Mesodermal cell (in vitro differentiated cells): ENCODE data around the gene GPSM1.
A peak's percentile ranks its signal among the peaks of the same experiment; 100 is the strongest.

Experiments
- H3K27ac ChIP-seq: 2 replicates; pipeline ENCODE4 v1.7.0; 2013; ENCODE audit warnings: mild to moderate bottlenecking, low read depth, low read length, moderate library complexity; ENCODE audit not compliant: severe bottlenecking
- H3K36me3 ChIP-seq: 2 replicates; pipeline ENCODE4 v1.7.1; 2013; ENCODE audit warnings: mild to moderate bottlenecking, low read length, moderate library complexity; ENCODE audit not compliant: control insufficient read depth, insufficient read depth
- H3K4me1 ChIP-seq: one replicate; pipeline ENCODE4 v1.7.1; 2013; ENCODE audit warnings: mild to moderate bottlenecking, low read length; ENCODE audit not compliant: insufficient read depth, control insufficient read depth, poor library complexity, severe bottlenecking
- H3K4me3 ChIP-seq: 2 replicates; pipeline ENCODE4 v1.7.0; 2013; ENCODE audit warnings: low read length, control low read depth, mild to moderate bottlenecking; ENCODE audit not compliant: insufficient read depth, poor library complexity, severe bottlenecking; ENCODE audit errors: extremely low read depth
- H3K9me3 ChIP-seq: 2 replicates; pipeline ENCODE4 v1.7.1; 2013; ENCODE audit warnings: mild to moderate bottlenecking, low read length, moderate library complexity; ENCODE audit not compliant: control insufficient read depth
- WGBS, 2 experiments: methylation state at CpG; one replicate each; pipeline ENCODE4 v1.1.5; 2013; ENCODE audit warnings: missing lambda C conversion rate in 2 of 2; ENCODE audit not compliant: insufficient coverage in 2 of 2; 5-methylcytosine and 5-hydroxymethylcytosine counted together

GPSM1 gene

DNA sequence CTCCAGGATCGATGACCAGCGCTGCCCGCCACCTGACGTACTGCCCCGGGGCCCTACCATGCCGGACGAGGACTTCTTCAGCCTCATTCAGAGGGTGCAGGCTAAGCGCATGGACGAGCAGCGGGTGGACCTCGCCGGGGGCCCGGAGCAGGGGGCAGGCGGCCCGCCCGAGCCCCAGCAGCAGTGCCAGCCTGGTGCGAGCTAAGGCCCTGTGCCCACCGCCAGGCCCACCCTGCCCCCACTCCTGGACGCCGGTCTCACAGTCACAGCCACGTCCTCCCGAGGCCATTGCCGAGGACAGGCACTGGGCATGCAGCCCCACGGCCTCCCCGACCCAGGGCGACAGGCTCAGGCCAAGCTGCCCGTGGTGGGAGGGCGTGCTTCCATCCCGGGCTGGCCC is 30.7 kb downstream of the GPSM1 start:
- H3K27ac ChIP-seq, result no peak overlapping the region
- H3K4me3 ChIP-seq, result no peak overlapping the region
- WGBS, 2 experiments, result 94 to 96% methylated on average over 21 to 22 of the region's 29 CpGs
- H3K36me3 ChIP-seq, result peaks cover 19% of the 10 kb centered on the region
- peaks cover 21% of the 10 kb centered on the region for H3K4me1 ChIP-seq
- H3K9me3 ChIP-seq, result no peaks in the 10 kb centered on the region

GRCh38 chr9:136358888-136359287 is 31.5 kb downstream of the GPSM1 start:
- peaks cover 18% of the 10 kb centered on the region for H3K4me1 ChIP-seq
- peaks cover 19% of the 10 kb centered on the region for H3K36me3 ChIP-seq
- no peak overlapping the region for H3K4me3 ChIP-seq
- 83 to 100% methylated on average over 1 to 2 of the region's 2 CpGs for WGBS, 2 experiments
- no peak overlapping the region for H3K27ac ChIP-seq
- no peaks in the 10 kb centered on the region for H3K9me3 ChIP-seq

GRCh38 chr9:136359774-136360718 is 32.7 kb downstream of the GPSM1 start:
- Histone ChIP-seq H3K4me1 (peaks cover 11% of the 10 kb centered on the region), H3K4me3 (no peak overlapping the region), H3K9me3 (no peaks in the 10 kb centered on the region), H3K27ac (no peak overlapping the region), H3K36me3 (peaks cover 23% of the 10 kb centered on the region)
- WGBS, 2 experiments, result 92 to 93% methylated on average over 34 to 35 of the region's 38 CpGs

DNA sequence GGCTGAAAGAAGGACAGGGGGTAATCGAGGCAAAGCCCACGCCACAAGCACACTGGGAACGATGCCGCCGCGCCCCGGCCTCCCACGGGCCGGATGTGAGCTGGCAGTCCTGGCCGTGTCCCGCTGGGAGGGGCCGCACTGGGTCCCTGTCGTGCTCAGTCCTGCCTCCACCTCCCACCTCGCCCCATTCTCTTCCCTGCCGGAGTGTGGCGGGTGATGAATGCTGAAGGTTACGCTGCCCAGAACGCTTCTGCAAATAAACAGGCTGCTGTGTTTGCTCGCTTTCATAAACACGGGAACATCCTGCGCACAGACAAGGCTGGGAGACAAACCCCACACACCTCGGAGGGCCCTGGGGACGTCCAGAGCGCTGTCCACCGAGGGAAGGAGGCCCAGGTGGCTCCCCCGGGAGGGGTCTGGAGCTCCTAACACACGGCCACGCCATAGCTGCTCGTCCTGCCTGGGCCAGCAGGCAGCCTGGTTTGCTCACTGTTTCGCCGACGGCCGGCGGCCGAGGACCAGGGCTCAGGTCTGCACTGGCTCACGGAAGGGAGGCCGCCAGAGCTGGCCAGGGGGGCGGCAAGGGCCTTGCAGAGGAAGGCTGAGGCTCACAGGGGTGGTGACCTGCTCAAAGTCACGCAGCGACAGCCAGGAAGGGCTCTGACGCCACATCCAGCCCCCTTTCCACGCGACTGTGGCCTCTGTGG is 33.9 kb downstream of the GPSM1 start:
- 93 to 95% methylated on average over 40 to 42 of the region's 43 CpGs for WGBS, 2 experiments
- H3K4me3 ChIP-seq, result no peak overlapping the region
- peaks cover 3% of the 10 kb centered on the region for H3K4me1 ChIP-seq
- H3K9me3 ChIP-seq, result no peaks in the 10 kb centered on the region
- H3K36me3 ChIP-seq, result peaks cover 20% of the 10 kb centered on the region
- peak overlapping the region; percentile 58 for H3K27ac ChIP-seq

- Histone ChIP-seq H3K27ac (peak overlapping the region; percentile 58), H3K4me3 (no peak overlapping the region), H3K4me1 (peaks cover 2% of the 10 kb centered on the region), H3K9me3 (no peaks in the 10 kb centered on the region), H3K36me3 (peaks cover 17% of the 10 kb centered on the region)
- 90 to 92% methylated on average over 22 to 26 of the region's 26 CpGs for WGBS, 2 experiments
Observed at GRCh38 chr9:136361754-136362449, 34.6 kb downstream of the GPSM1 start.

DNA sequence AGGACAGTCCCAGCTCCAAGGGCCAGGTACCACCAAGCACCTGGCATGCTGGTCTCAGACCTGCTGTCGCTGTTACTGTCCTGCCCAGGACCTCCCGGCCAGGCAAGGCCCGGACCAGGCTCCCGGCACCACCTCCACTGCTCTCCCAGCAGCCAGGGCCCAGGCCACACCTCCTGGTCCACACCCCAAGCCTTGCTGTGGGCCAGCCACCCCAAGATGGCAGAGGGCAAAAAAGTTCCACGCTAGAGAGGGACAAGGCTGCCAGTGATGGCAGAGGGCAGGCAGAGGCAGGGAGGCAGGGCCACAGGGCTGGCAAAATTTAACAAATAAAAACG is 35.1 kb downstream of the GPSM1 start:
- 85 to 94% methylated on average over 5 of the region's 6 CpGs for WGBS, 2 experiments
- peaks cover 17% of the 10 kb centered on the region for H3K36me3 ChIP-seq
- no peak overlapping the region for H3K27ac ChIP-seq
- H3K4me1 ChIP-seq, result peaks cover 2% of the 10 kb centered on the region
- no peak overlapping the region for H3K4me3 ChIP-seq
- H3K9me3 ChIP-seq, result no peaks in the 10 kb centered on the region

DNA sequence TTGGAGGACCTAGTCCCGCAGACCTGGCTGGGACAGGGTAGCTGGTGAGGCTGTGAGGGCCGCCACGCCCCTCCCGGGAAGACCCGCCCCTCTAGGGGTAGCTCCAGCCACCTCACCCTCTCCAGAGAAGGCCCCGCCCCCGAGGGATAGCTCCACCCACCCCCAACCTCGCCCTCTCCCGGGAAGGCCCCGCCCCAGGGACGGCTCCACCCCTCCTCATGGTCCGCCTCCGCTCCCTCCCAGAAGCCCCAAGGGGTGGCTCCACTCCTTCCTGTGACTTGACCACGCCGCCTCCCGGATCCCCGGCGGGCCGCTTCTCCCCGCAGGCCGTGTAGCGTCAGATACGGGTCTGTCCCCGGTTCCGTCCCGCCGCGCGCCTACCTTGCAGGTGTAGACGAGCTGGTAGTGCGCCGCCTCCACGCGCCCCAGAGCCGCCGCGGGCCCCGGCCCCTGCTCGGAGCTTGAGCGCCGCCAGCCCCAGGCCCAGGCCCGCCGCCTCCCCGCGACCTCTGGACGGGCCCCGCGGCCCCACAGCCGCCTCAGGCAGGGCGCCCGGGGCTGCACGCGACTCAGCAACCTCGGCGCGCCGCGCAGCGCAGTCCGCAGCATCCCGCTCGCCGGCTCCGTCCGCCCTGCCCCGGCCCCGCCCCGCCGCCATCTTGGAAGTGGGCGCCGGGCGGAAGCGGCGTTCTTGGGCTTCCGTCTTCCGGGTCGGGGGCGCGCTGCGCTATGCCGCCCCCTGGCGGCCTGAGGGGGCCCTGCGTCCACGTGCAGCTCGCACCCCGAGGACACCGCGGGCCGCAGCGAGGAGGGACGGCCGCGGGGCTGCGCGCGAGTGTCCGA is 36.0 kb downstream of the GPSM1 start, which contains the start of gene DNLZ:
DNLZ (minus strand) TSS at position 639 of the 843 bp plus-strand sequence; CDS start at position 609, 30 bp downstream.
- peak within 1 kb of the TSS; percentile 64 for H3K4me3 ChIP-seq
- no peaks in the 10 kb centered on the region for H3K9me3 ChIP-seq
- peaks cover 15% of the 10 kb centered on the region for H3K36me3 ChIP-seq
- peak within 1 kb of the TSS; percentile 88 for H3K27ac ChIP-seq
- WGBS, 2 experiments, result 1 to 2% methylated on average over 66 to 80 of the region's 97 CpGs
- H3K4me1 ChIP-seq, result peaks cover 2% of the 10 kb centered on the region

- H3K9me3 ChIP-seq, result no peaks in the 10 kb centered on the region
- peaks cover 9% of the 10 kb centered on the region for H3K36me3 ChIP-seq
- 86 to 89% methylated on average over 50 to 53 of the region's 54 CpGs for WGBS, 2 experiments
- H3K27ac ChIP-seq, result no peak overlapping the region
- H3K4me3 ChIP-seq, result peak overlapping the region; percentile 64
- peaks cover 2% of the 10 kb centered on the region for H3K4me1 ChIP-seq
Observed at GRCh38 chr9:136363949-136364748, 36.8 kb downstream of the GPSM1 start.

- Histone ChIP-seq H3K4me3 (no peak overlapping the region), H3K36me3 (peaks cover 4% of the 10 kb centered on the region), H3K4me1 (peaks cover 2% of the 10 kb centered on the region), H3K27ac (no peak overlapping the region), H3K9me3 (no peaks in the 10 kb centered on the region)
- WGBS, 2 experiments, result 91 to 94% methylated on average over 28 to 29 of the region's 31 CpGs
Observed at GRCh38 chr9:136364942-136365774, 37.8 kb downstream of the GPSM1 start.
